Adrenal gland (tissue), 12 donors: ENCODE measurements around the gene ITGA2B. TPM values are rescaled to one million over a fixed set of nuclear protein-coding genes. Genes with fewer than 3 reads are reported as not detected.

ENCODE experiments used
- DNase-seq, 7 donors: peaks; one replicate each; pipeline ENCODE4 v3.0.0-alpha.2; 2019 to 2020
- H3K27ac ChIP-seq, 5 donors: fragments of 200-600 bp; sonication (generic) in 4 of 5; 1 replicate in 3 of 5; 2 replicates in 2 of 5; pipeline versions ENCODE4 v1.5.1 to v1.8.0; 2016 to 2020; ENCODE audit warnings: mild to moderate bottlenecking in 1 of 5
- H3K27me3 ChIP-seq: fragments of 200-600 bp; 2 replicates; pipeline ENCODE4 v1.8.0; 2021
- H3K36me3 ChIP-seq, 2 donors: fragments of 200-600 bp; replicated peaks in 1 of 2; 1 replicate in 1 of 2; 2 replicates in 1 of 2; pipeline versions ENCODE4 v1.5.1 to v1.8.0; 2018 to 2022
- H3K4me1 ChIP-seq, 2 donors: fragments of 200-600 bp; replicated peaks in 1 of 2; 1 replicate in 1 of 2; 2 replicates in 1 of 2; pipeline versions ENCODE4 v1.5.1 to v1.8.0; 2018 to 2021
- H3K4me3 ChIP-seq, 4 donors: fragments of 200-600 bp; sonication (generic) in 3 of 4; one replicate each; pipeline ENCODE4 v1.5.1; 2016 to 2018
- H3K9me3 ChIP-seq, 3 donors: fragments of 200-600 bp; sonication (generic) in 1 of 3; replicated peaks in 1 of 3; 1 replicate in 2 of 3; 2 replicates in 1 of 3; pipeline versions ENCODE4 v1.5.1 to v1.8.0; 2016 to 2021
- CTCF ChIP-seq, 6 experiments: fragments of 450-650 bp in 4 of 6; fragments of 200-600 bp in 2 of 6; sonication (generic) in 1 of 6; IDR thresholded peaks; 1 replicate in 5 of 6; 2 replicates in 1 of 6; pipeline versions ENCODE4 v1.5.1 to v1.8.0; 2016 to 2021; ENCODE audit warnings: antibody characterized with exemption in 6 of 6, mild to moderate bottlenecking in 2 of 6, moderate library complexity in 1 of 6
- POLR2A ChIP-seq, 2 donors: fragments of 450-650 bp; IDR thresholded peaks; one replicate each; pipeline ENCODE4 v1.6.1; 2017; ENCODE audit warnings: antibody characterized with exemption in 2 of 2, mild to moderate bottlenecking in 2 of 2, moderate library complexity in 1 of 2
- WGBS, 4 donors: extraction: QIAGEN DNeasy Blood & Tissue Kit in 2 of 4; methylation state at CpG; one replicate each; pipeline versions ENCODE4 v1.1.5 to v1.1.7; 2013 to 2017; 5-methylcytosine and 5-hydroxymethylcytosine counted together
- intact Hi-C, 2 donors: fragments of 100-400 bp; cut with DNase I; formaldehyde crosslinking; loops; one replicate each; pipeline versions ENCODE4 v1.14.1 to v1.15.0; 2022 to 2023
- polyA plus RNA-seq, 3 donors: library from polyadenylated mRNA; stranded (reverse); fragments of 200-250 nt in 2 of 3; fragments of 350-450 nt in 1 of 3; fragmentation: Illumina TruSeq in 1 of 3; extraction: RNeasy Lipid Tissue Mini Kit (QIAGEN cat#74804) in 1 of 3; gene quantifications; one replicate each; pipeline ENCODE4 v1.2.3, GENCODE V29; 2013 to 2014
- small RNA-seq, 2 donors: library from RNA; depleted of rRNA; stranded (forward); fragments of <200 nt; gene quantifications; one replicate each; pipeline ENCODE3, GENCODE V24; 2016
- total RNA-seq, 9 donors: library from RNA; depleted of rRNA in 4 of 9; stranded (reverse); fragments of >200 nt in 4 of 9; fragments of 120-200 nt in 1 of 9; fragmentation: NEBNext Ultra II Directional in 1 of 9; extraction: Animal tissue kit (Norgen Biotek cat#: 25700) in 1 of 9; gene quantifications; one replicate each; pipeline versions ENCODE4 v1.1.0 to v1.2.4, GENCODE V29; 2013 to 2023
- donor health status: healthy with polysubstance abuse.
- donor health status: Bipolar disorder and iron deficiency.
- donor health status: DM: yes; HTN: yes; CAD: no.
- donor health status: DM: no; HTN: no; CAD: no.
- donor health status: DM: no; HTN: no; CAD: no.
- donor health status: DM: yes; HTN: yes; CAD: no.

ITGA2B gene
- total and polyA plus RNA-seq, 12 donors, result 0.06 to 3.2 (median 0.74) TPM; not detected in 1

GRCh38 chr17:44324092-44324570, 65.3 kb downstream of the ITGA2B start:
- no peaks in the 10 kb centered on the region for H3K27me3 ChIP-seq
- peak overlapping the region; percentile 70 to 88 (median 79) for H3K4me3 ChIP-seq
- H3K27ac ChIP-seq, result peak overlapping the region in 4 of 5 donors; percentile 87 to 98 (median 92)
- DNase-seq, result peak in 4 of 7 donors; percentile 49 to 69 (median 56)
- peaks cover 17 to 29% of the 10 kb centered on the region in 2 donors for H3K4me1 ChIP-seq
- H3K36me3 ChIP-seq, result peaks cover 0 to 33% of the 10 kb centered on the region in 2 donors
- intact Hi-C loops, result loop anchor here in 1 of 2 donors (2.0 kb wide), 1 partner anchor 105 kb away; the partner anchor contains the start of gene UBTF
- TF ChIP-seq POLR2A (IDR thresholded peaks at IDR 0.05), result no peak
- TF ChIP-seq CTCF (IDR thresholded peaks at IDR 0.05), result no peak
- WGBS, 4 donors, result 0 to 1% (median 1%) methylated on average over 20 to 38 of the region's 38 CpGs; no CpG with 5 or more reads in 1 of the 4 donors
- H3K9me3 ChIP-seq, result no peaks in the 10 kb centered on the region

GRCh38 chr17:44323359-44324091, 65.9 kb downstream of the ITGA2B start:
- WGBS, 4 donors, result 60 to 94% (median 64%) methylated on average over 9 to 27 of the region's 27 CpGs
- peak overlapping the region; percentile 70 to 88 (median 79) for H3K4me3 ChIP-seq
- peaks cover 17 to 29% of the 10 kb centered on the region in 2 donors for H3K4me1 ChIP-seq
- peak overlapping the region in 2 of 5 donors; percentile 87 to 98 for H3K27ac ChIP-seq
- TF ChIP-seq CTCF (IDR thresholded peaks at IDR 0.05), result no peak
- H3K36me3 ChIP-seq, result peaks cover 0 to 33% of the 10 kb centered on the region in 2 donors
- no peak for DNase-seq
- intact Hi-C loops, result loop anchor here in 1 of 2 donors (2.0 kb wide), 1 partner anchor 105 kb away; the partner anchor contains the start of gene UBTF
- no peaks in the 10 kb centered on the region for H3K9me3 ChIP-seq
- H3K27me3 ChIP-seq, result no peaks in the 10 kb centered on the region

- 90 to 95% (median 93%) methylated on average over 10 to 11 of the region's 11 CpGs for WGBS, 4 donors
- no peak for DNase-seq
- Histone ChIP-seq H3K4me3 (no peak overlapping the region), H3K9me3 (no peaks in the 10 kb centered on the region), H3K27ac (no peak overlapping the region), H3K36me3 (peaks cover 0 to 33% of the 10 kb centered on the region in 2 donors), H3K27me3 (no peaks in the 10 kb centered on the region), H3K4me1 (peaks cover 17 to 28% of the 10 kb centered on the region in 2 donors)
- intact Hi-C loops, result no loop called here
- TF ChIP-seq POLR2A (IDR thresholded peaks at IDR 0.05) (no peak), CTCF (IDR thresholded peaks at IDR 0.05) (no peak)
Measured at GRCh38 chr17:44322236-44322895, 67.1 kb downstream of the ITGA2B start.

Small RNA genes lying within 50 kb of the gene (small RNA-seq; reads per million reads assigned to genes)
- gene RN7SL258P, result 0 reads per million in 2 donors

Other genes with a start within 250 kb of the ITGA2B start
- 1 to 10 TPM in 3 of 9 donors, under 1 TPM in 5, not detected in 1; 0.49 to 2.6 (median 0.91) TPM for gene HROB, start 247.7 kb downstream of the ITGA2B start, total RNA-seq
- 1 to 10 TPM in 2 of 3 donors, under 1 TPM in 1; 0.42 to 2.6 (median 1.5) TPM for gene HROB, start 247.7 kb downstream of the ITGA2B start, polyA plus RNA-seq
- gene ASB16, start 218.9 kb downstream of the ITGA2B start, total RNA-seq, result under 1 TPM in 7 of 9 donors, not detected in 2; 0.22 to 0.83 (median 0.39) TPM
- under 1 TPM; 0.13 to 0.48 (median 0.16) TPM for gene ASB16, start 218.9 kb downstream of the ITGA2B start, polyA plus RNA-seq
- gene TMUB2, start 202.7 kb downstream of the ITGA2B start, total RNA-seq, result 10 to 100 TPM; 21.8 to 48.6 (median 38.7) TPM
- 10 to 100 TPM; 22.8 to 89.3 (median 79.1) TPM for gene TMUB2, start 202.7 kb downstream of the ITGA2B start, polyA plus RNA-seq
- gene ATXN7L3, start 189.8 kb downstream of the ITGA2B start, total RNA-seq, result 10 to 100 TPM; 21.3 to 61.4 (median 48.9) TPM
- gene ATXN7L3, start 189.8 kb downstream of the ITGA2B start, polyA plus RNA-seq, result 10 to 100 TPM; 19.6 to 81.4 (median 47.1) TPM
- 10 to 100 TPM; 42.8 to 92.6 (median 65.5) TPM for gene UBTF, start 170.0 kb downstream of the ITGA2B start, total RNA-seq
- gene UBTF, start 170.0 kb downstream of the ITGA2B start, polyA plus RNA-seq, result 10 to 100 TPM; 37.1 to 80.6 (median 51.3) TPM
- gene SLC4A1, start 121.5 kb downstream of the ITGA2B start, total RNA-seq, result 1 to 10 TPM in 2 of 9 donors, under 1 TPM in 2, not detected in 5; 0.15 to 8.5 (median 0.70) TPM
- under 1 TPM in 2 of 3 donors, not detected in 1; 0.13 to 0.16 TPM for gene SLC4A1, start 121.5 kb downstream of the ITGA2B start, polyA plus RNA-seq
- 10 to 100 TPM in 3 of 9 donors, 1 to 10 TPM in 6; 1.6 to 26.4 (median 8.8) TPM for gene RUNDC3A, start 81.0 kb downstream of the ITGA2B start, total RNA-seq
- gene RUNDC3A, start 81.0 kb downstream of the ITGA2B start, polyA plus RNA-seq, result 100 to 1,000 TPM in 1 of 3 donors, 10 to 100 TPM in 2; 19.3 to 133 (median 38.5) TPM
- gene SLC25A39, start 64.8 kb downstream of the ITGA2B start, total RNA-seq, result 100 to 1,000 TPM; 112 to 192 (median 157) TPM
- gene SLC25A39, start 64.8 kb downstream of the ITGA2B start, polyA plus RNA-seq, result 100 to 1,000 TPM in 2 of 3 donors, 10 to 100 TPM in 1; 100.0 to 262 (median 236) TPM
- 100 to 1,000 TPM in 8 of 9 donors, 10 to 100 TPM in 1; 79.0 to 721 (median 415) TPM for gene GRN, start 44.3 kb downstream of the ITGA2B start, total RNA-seq
- gene GRN, start 44.3 kb downstream of the ITGA2B start, polyA plus RNA-seq, result 100 to 1,000 TPM in 1 of 3 donors, 10 to 100 TPM in 2; 91.7 to 111 (median 93.0) TPM
- 1 to 10 TPM in 7 of 9 donors, under 1 TPM in 2; 0.79 to 5.4 (median 2.6) TPM for gene FAM171A2, start 25.8 kb downstream of the ITGA2B start, total RNA-seq
- gene FAM171A2, start 25.8 kb downstream of the ITGA2B start, polyA plus RNA-seq, result 1 to 10 TPM in 1 of 3 donors, under 1 TPM in 2; 0.13 to 2.7 (median 0.54) TPM
- 10 to 100 TPM; 13.6 to 33.6 (median 29.3) TPM for gene GPATCH8, start 113.8 kb upstream of the ITGA2B start, total RNA-seq
- 10 to 100 TPM in 2 of 3 donors, 1 to 10 TPM in 1; 7.2 to 30.0 (median 15.5) TPM for gene GPATCH8, start 113.8 kb upstream of the ITGA2B start, polyA plus RNA-seq
- 1 to 10 TPM; 1.1 to 9.1 (median 3.3) TPM for gene FZD2, start 167.8 kb upstream of the ITGA2B start, total RNA-seq
- gene FZD2, start 167.8 kb upstream of the ITGA2B start, polyA plus RNA-seq, result 1 to 10 TPM in 2 of 3 donors, under 1 TPM in 1; 0.18 to 2.7 (median 2.3) TPM